ENCODE data around the gene MINDY2.

- no peak for TF ChIP-seq NR2F2 (IDR thresholded peaks at IDR 0.05)
- no peak for TF ChIP-seq CTCF (IDR thresholded peaks at IDR 0.05; ENCODE audit: low read depth, low read length, missing input control)
- TF ChIP-seq SP1 (IDR thresholded peaks at IDR 0.05), result no peak
Measured at GRCh38 chr15:58764468-58764867, 6.6 kb upstream of the MINDY2 start.

All from liver (tissue), 3 donors.